Measurements from ENCODE around the gene AP3B1. TPM values are rescaled to one million over a fixed set of nuclear protein-coding genes. Genes with fewer than 3 reads are reported as not detected.
"Not testable (repeated sequence)": the region's sequence is repeated elsewhere in the genome, so short reads cannot be mapped to it uniquely, and the experiment has no call there.

Gene AP3B1
- total RNA-seq, 6 experiments from 2014 or later, result 51.8 to 66.8 (median 56.6) TPM

DNA sequence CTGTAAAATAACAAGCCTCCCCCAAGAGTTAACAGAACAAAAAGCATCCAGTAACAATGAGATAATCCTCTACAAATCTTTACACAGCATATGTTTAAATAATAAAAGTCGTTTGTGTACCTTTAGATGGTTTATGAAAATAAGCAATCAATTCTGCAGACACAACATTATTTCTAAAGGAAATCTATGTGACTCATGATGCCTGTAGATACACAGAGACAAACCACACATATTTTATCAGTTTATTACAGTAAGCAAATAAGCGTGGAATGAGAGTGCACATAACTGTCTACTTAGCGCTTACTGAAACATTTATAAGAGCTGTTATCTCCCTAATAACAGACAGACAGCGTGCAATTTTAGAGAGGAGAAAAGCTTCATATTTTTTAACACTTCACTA lies 243.6 kb downstream of the AP3B1 start:
- no peaks in the 10 kb centered on the region for H3K9me3 Mint-ChIP-seq
- TF ChIP-seq, protein P1, sequence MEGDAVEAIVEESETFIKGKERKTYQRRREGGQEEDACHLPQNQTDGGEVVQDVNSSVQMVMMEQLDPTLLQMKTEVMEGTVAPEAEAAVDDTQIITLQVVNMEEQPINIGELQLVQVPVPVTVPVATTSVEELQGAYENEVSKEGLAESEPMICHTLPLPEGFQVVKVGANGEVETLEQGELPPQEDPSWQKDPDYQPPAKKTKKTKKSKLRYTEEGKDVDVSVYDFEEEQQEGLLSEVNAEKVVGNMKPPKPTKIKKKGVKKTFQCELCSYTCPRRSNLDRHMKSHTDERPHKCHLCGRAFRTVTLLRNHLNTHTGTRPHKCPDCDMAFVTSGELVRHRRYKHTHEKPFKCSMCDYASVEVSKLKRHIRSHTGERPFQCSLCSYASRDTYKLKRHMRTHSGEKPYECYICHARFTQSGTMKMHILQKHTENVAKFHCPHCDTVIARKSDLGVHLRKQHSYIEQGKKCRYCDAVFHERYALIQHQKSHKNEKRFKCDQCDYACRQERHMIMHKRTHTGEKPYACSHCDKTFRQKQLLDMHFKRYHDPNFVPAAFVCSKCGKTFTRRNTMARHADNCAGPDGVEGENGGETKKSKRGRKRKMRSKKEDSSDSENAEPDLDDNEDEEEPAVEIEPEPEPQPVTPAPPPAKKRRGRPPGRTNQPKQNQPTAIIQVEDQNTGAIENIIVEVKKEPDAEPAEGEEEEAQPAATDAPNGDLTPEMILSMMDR (IDR thresholded peaks at IDR 0.05), result no peak
- peaks cover 17% of the 10 kb centered on the region for H3K36me3 Mint-ChIP-seq (ENCODE audit: low read depth)
- peak; percentile 67 for DNase-seq
- no peak overlapping the region for H3K27ac Mint-ChIP-seq
- no peaks in the 10 kb centered on the region for H3K27me3 Mint-ChIP-seq (ENCODE audit: insufficient read depth)
- peaks cover 16% of the 10 kb centered on the region for H3K4me1 Mint-ChIP-seq (ENCODE audit: low read depth)
- H3K4me3 Mint-ChIP-seq, result no peak overlapping the region

DNA sequence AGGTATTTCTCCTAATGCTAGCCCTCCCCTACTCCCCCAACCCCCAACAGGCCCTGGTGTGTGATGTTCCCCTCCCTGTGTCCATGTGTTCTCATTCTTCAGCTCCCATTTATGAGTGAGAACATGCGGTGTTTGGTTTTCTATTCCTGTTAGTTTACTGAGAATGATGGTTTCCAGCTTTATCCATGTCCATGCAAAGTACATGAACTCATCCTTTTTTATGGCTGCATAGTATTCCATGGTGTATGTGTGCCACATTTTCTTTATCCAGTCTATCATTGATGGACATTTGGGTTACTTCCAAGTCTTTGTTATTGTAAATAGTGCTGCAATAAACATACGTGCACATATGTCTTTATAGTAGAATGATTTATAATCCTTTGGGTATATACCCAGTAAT lies 247.7 kb downstream of the AP3B1 start:
- H3K36me3 Mint-ChIP-seq (ENCODE audit: low read depth), result peaks cover 32% of the 10 kb centered on the region
- H3K4me3 Mint-ChIP-seq; DNase-seq; H3K27me3 Mint-ChIP-seq (ENCODE audit: insufficient read depth); H3K9me3 Mint-ChIP-seq; H3K27ac Mint-ChIP-seq: not testable (repeated sequence)
- peaks cover 16% of the 10 kb centered on the region for H3K4me1 Mint-ChIP-seq (ENCODE audit: low read depth)

DNA sequence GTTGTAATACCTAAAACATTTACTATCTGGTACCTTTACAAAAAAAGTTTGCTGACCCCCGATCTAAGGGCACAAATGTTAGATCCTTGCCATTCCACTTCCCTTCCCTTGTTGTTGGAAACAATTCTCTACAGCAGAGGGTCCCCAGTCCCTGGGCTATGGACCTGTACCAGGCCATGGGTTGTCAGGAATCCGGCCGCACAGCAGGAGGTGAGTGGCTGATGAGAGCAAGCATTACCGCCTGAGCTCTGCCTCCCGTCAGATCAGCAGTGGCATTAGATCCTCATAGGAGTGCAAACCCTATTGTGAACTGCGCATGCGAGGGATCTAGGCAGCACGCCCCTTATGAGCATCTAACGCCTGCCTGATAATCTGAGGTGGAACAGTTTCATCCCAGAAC lies 248.5 kb downstream of the AP3B1 start:
- TF ChIP-seq, protein P1 (IDR thresholded peaks at IDR 0.05), result no peak
- H3K4me1 Mint-ChIP-seq (ENCODE audit: low read depth), result peaks cover 12% of the 10 kb centered on the region
- no peaks in the 10 kb centered on the region; the same call in 1 of the 2 replicates for H3K9me3 Mint-ChIP-seq
- H3K27ac Mint-ChIP-seq, result no peak overlapping the region
- H3K27me3 Mint-ChIP-seq (ENCODE audit: insufficient read depth), result no peaks in the 10 kb centered on the region; the same call in 1 of the 2 replicates
- DNase-seq, result no peak
- no peak overlapping the region for H3K4me3 Mint-ChIP-seq
- H3K36me3 Mint-ChIP-seq (ENCODE audit: low read depth), result peaks cover 32% of the 10 kb centered on the region

DNA sequence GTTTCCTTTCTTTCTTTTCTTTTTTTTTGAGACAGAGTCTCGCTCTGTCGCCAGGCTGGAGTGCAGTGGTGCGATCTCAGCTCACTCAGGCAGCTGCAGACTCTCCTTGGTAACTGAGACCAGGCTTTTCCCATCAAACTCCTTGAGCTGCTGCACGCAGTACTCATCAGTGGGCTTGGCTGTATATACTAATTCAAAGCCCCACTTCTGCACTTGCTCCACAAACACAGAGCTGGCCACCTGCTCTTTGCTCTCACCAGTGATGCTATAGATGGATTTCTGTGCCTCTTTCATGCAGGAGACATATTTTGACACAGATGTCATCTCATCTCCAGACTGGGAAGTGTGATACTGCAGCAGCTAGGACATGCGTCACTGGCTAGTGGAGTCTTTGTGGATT lies 252.7 kb downstream of the AP3B1 start:
- no peak for DNase-seq
- Mint-ChIP-seq H3K36me3 (ENCODE audit: low read depth) (peaks cover 25% of the 10 kb centered on the region), H3K9me3 (no peaks in the 10 kb centered on the region; the same call in 1 of the 2 replicates), H3K27ac (no peak overlapping the region), H3K4me3 (no peak overlapping the region), H3K27me3 (ENCODE audit: insufficient read depth) (no peaks in the 10 kb centered on the region; the same call in 1 of the 2 replicates), H3K4me1 (ENCODE audit: low read depth) (no peaks in the 10 kb centered on the region)
- TF ChIP-seq, protein P1 (IDR thresholded peaks at IDR 0.05), result no peak

DNA sequence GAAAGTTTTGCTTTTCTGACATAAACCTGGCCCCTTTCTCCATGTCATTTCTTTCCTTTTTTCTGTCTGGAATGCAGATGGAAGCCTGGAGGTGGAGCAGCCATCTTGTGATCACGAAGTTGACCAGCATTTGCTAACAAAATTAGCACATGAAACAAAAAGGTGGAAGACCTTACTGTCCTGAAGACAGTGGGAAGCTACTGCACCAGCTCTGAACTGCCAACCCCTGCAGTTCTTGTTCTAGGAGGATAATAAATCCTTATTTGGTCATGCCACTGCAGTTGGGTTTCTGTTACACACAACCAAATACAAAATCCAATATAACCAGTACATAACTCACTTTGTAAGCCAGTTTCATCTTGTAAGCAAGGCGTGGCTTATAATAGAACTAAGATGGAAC lies 269.0 kb downstream of the AP3B1 start:
- TF ChIP-seq, protein P1 (IDR thresholded peaks at IDR 0.05), result no peak
- Mint-ChIP-seq H3K4me1 (ENCODE audit: low read depth) (no peaks in the 10 kb centered on the region), H3K9me3 (no peaks in the 10 kb centered on the region), H3K27me3 (ENCODE audit: insufficient read depth) (no peaks in the 10 kb centered on the region; the same call in 1 of the 2 replicates), H3K36me3 (ENCODE audit: low read depth) (no peaks in the 10 kb centered on the region; the same call in 1 of the 2 replicates), H3K27ac (no peak overlapping the region), H3K4me3 (no peak overlapping the region)
- DNase-seq, result no peak

DNA sequence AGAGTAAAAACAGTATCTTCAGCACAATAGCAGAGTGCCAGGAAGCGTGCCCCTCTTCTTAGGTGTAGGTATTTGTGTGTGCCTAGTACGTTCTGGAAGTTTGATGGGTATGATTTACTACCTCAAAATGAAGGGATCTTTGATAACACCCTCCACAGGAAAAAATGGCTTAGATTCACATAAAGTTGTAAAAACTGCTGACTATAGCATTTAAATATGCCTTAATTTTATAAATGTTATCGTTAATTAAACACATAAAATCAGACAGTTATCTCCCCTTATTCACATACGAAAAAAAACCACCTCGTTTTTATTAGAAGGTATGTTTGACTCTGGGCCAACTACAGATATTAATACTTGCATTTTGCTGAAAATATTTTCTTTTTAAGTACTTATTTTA lies 274.8 kb downstream of the AP3B1 start:
- Mint-ChIP-seq H3K4me1 (ENCODE audit: low read depth) (no peaks in the 10 kb centered on the region), H3K36me3 (ENCODE audit: low read depth) (no peaks in the 10 kb centered on the region), H3K27me3 (ENCODE audit: insufficient read depth) (no peaks in the 10 kb centered on the region), H3K9me3 (no peaks in the 10 kb centered on the region), H3K4me3 (no peak overlapping the region), H3K27ac (no peak overlapping the region)
- TF ChIP-seq, protein P1 (IDR thresholded peaks at IDR 0.05), result no peak
- no peak for DNase-seq

All from HFFc6 (cell line).